ENCODE results near the gene APOB.

DNA sequence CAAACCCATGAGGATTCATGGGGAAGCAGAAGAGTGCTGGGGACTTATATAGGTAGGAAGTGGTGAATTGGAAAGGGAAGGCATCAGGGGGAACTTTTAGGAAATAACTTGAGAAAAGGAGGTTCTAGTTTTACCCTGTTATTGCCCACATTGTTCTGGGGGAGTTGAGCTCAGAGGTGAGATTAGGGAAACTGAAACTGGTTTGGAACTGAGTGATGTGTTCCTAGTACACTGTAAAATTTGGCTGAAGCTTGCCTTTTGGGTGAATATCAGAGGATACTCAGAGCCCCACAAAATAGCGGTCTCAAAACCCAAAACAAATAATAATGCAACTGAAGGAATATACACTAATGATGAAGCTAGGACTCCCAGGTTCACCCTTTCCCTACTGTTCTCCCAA lies 39.6 kb upstream of the APOB start:
- TF ChIP-seq, protein P1, sequence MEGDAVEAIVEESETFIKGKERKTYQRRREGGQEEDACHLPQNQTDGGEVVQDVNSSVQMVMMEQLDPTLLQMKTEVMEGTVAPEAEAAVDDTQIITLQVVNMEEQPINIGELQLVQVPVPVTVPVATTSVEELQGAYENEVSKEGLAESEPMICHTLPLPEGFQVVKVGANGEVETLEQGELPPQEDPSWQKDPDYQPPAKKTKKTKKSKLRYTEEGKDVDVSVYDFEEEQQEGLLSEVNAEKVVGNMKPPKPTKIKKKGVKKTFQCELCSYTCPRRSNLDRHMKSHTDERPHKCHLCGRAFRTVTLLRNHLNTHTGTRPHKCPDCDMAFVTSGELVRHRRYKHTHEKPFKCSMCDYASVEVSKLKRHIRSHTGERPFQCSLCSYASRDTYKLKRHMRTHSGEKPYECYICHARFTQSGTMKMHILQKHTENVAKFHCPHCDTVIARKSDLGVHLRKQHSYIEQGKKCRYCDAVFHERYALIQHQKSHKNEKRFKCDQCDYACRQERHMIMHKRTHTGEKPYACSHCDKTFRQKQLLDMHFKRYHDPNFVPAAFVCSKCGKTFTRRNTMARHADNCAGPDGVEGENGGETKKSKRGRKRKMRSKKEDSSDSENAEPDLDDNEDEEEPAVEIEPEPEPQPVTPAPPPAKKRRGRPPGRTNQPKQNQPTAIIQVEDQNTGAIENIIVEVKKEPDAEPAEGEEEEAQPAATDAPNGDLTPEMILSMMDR (conservative IDR thresholded peaks at IDR 0.05; ENCODE audit: low read depth, low read length) = no peak
- no peak for TF ChIP-seq EZH2 (IDR thresholded peaks at IDR 0.05; ENCODE audit: borderline replicate concordance, low read depth, low read length, poor library complexity, severe bottlenecking)
